SU-DHL-6 (cell line): ENCODE data around the gene ST6GALNAC2.

Experiments
- CTCF ChIP-seq: fragments of 200-600 bp; sonication (generic); IDR thresholded peaks from one replicate; pipeline ENCODE4 v1.5.1; 2017; ENCODE audit warnings: antibody characterized with exemption, mild to moderate bottlenecking, low read length, moderate library complexity; ENCODE audit not compliant: insufficient read depth, poor library complexity, severe bottlenecking
- EZH2phosphoT487 ChIP-seq: fragments of 200-600 bp; sonication (generic), shearing (Covaris generic); conservative IDR thresholded peaks from 2 replicates; pipeline ENCODE4 v1.6.1; 2018; ENCODE audit warnings: mild to moderate bottlenecking, antibody characterized with exemption, low read length, moderate library complexity, mixed read lengths

- TF ChIP-seq CTCF (no peak), EZH2phosphoT487 (no peak)
These were observed 7.8 kb downstream of the ST6GALNAC2 start for GRCh38 chr17:76577876-76578275.
